ENCODE data around the gene TRERF1.
A peak's percentile ranks its signal among the peaks of the same experiment; 100 is the strongest.

Gene TRERF1

GRCh38 chr6:42301986-42302385 is 149.7 kb downstream of the TRERF1 start:
- no peak for DNase-seq (ENCODE audit: low read depth)

GRCh38 chr6:42300701-42301100 is 151.0 kb downstream of the TRERF1 start:
- DNase-seq (ENCODE audit: low read depth), result no peak

GRCh38 chr6:42300185-42300584 is 151.5 kb downstream of the TRERF1 start:
- no peak for DNase-seq (ENCODE audit: low read depth)

- no peak for DNase-seq (ENCODE audit: low read depth)
Observed at GRCh38 chr6:42297661-42298060, 154.1 kb downstream of the TRERF1 start.

- no peak for DNase-seq (ENCODE audit: low read depth)
Observed at GRCh38 chr6:42296614-42297013, 155.1 kb downstream of the TRERF1 start.

GRCh38 chr6:42295677-42296076 is 156.0 kb downstream of the TRERF1 start:
- DNase-seq (ENCODE audit: low read depth), result no peak

GRCh38 chr6:42295181-42295580 is 156.5 kb downstream of the TRERF1 start:
- no peak for DNase-seq (ENCODE audit: low read depth)

- no peak for DNase-seq (ENCODE audit: low read depth)
Observed at GRCh38 chr6:42294759-42295158, 157.0 kb downstream of the TRERF1 start.

- DNase-seq (ENCODE audit: low read depth), result no peak
Observed at GRCh38 chr6:42293386-42293977, 158.2 kb downstream of the TRERF1 start.

- no peak for DNase-seq (ENCODE audit: low read depth)
Observed at GRCh38 chr6:42292004-42292740, 159.6 kb downstream of the TRERF1 start.

GRCh38 chr6:42287756-42288155 is 164.0 kb downstream of the TRERF1 start:
- no peak for DNase-seq (ENCODE audit: low read depth)

- peak; percentile 49 for DNase-seq (ENCODE audit: low read depth)
Observed at GRCh38 chr6:42281570-42281969, 170.2 kb downstream of the TRERF1 start.

GRCh38 chr6:42280966-42281533 is 170.7 kb downstream of the TRERF1 start:
- no peak for DNase-seq (ENCODE audit: low read depth)

GRCh38 chr6:42279966-42280629 is 171.6 kb downstream of the TRERF1 start:
- no peak for DNase-seq (ENCODE audit: low read depth)

- no peak for DNase-seq (ENCODE audit: low read depth)
Observed at GRCh38 chr6:42279144-42279781, 172.5 kb downstream of the TRERF1 start.

- DNase-seq (ENCODE audit: low read depth), result no peak
Observed at GRCh38 chr6:42278131-42278853, 173.4 kb downstream of the TRERF1 start.

- DNase-seq (ENCODE audit: low read depth), result no peak
Observed at GRCh38 chr6:42276034-42276890, 175.5 kb downstream of the TRERF1 start.

- DNase-seq (ENCODE audit: low read depth), result no peak
Observed at GRCh38 chr6:42275376-42276033, 176.2 kb downstream of the TRERF1 start.

GRCh38 chr6:42274898-42275297 is 176.8 kb downstream of the TRERF1 start:
- DNase-seq (ENCODE audit: low read depth), result no peak

Measured in activated T-helper 1 cell treated with Interleukin-2 at 50 U/mL for 16 hours (primary cell).